ENCODE measurements around the gene TRIM34.
"Not testable (repeated sequence)": the region's sequence is repeated elsewhere in the genome, so short reads cannot be mapped to it uniquely, and the experiment has no call there.

Gene TRIM34

GRCh38 chr11:5592615-5593014, 32.2 kb upstream of the TRIM34 start:
- TF ChIP-seq CTCF (IDR thresholded peaks at IDR 0.05) (no peak), ZFX (IDR thresholded peaks at IDR 0.05; ENCODE audit: borderline replicate concordance) (no peak)
- no peak overlapping the region for H3K27ac ChIP-seq

- no peak for TF ChIP-seq ZFX (IDR thresholded peaks at IDR 0.05; ENCODE audit: borderline replicate concordance)
- no peak for TF ChIP-seq CTCF (IDR thresholded peaks at IDR 0.05)
Observed at GRCh38 chr11:5593146-5593545, 31.7 kb upstream of the TRIM34 start.

GRCh38 chr11:5596607-5597201, 28.1 kb upstream of the TRIM34 start, which contains the start of gene TRIM6:
TSS of gene TRIM6 (plus strand) at chr11:5596637. CDS start at chr11:5596898, 261 bp downstream.
- H3K27ac ChIP-seq, result no peak within 1 kb of the TSS
- no peak for TF ChIP-seq CTCF (IDR thresholded peaks at IDR 0.05)
- TF ChIP-seq ZFX (IDR thresholded peaks at IDR 0.05; ENCODE audit: borderline replicate concordance), result no peak

More at GRCh38 chr11:5593146-5593545, 31.7 kb upstream of the TRIM34 start:
- H3K27ac ChIP-seq, result no peak overlapping the region

GRCh38 chr11:5597953-5598352, 26.8 kb upstream of the TRIM34 start:
- no peak overlapping the region for H3K27ac ChIP-seq
- TF ChIP-seq ZFX (IDR thresholded peaks at IDR 0.05; ENCODE audit: borderline replicate concordance) (no peak), CTCF (IDR thresholded peaks at IDR 0.05) (no peak)

- no peak overlapping the region for H3K27ac ChIP-seq
- TF ChIP-seq CTCF (IDR thresholded peaks at IDR 0.05) (peak; percentile 80), ZFX (IDR thresholded peaks at IDR 0.05; ENCODE audit: borderline replicate concordance) (no peak)
Observed at GRCh38 chr11:5600374-5600851, 24.4 kb upstream of the TRIM34 start.

GRCh38 chr11:5602791-5603190, 22.0 kb upstream of the TRIM34 start:
- H3K27ac ChIP-seq, result not testable (repeated sequence)

GRCh38 chr11:5603326-5603725, 21.5 kb upstream of the TRIM34 start:
- TF ChIP-seq CTCF (IDR thresholded peaks at IDR 0.05) (no peak), ZFX (IDR thresholded peaks at IDR 0.05; ENCODE audit: borderline replicate concordance) (no peak)

GRCh38 chr11:5604896-5605295, 19.9 kb upstream of the TRIM34 start:
- no peak for TF ChIP-seq ZFX (IDR thresholded peaks at IDR 0.05; ENCODE audit: borderline replicate concordance)
- TF ChIP-seq CTCF (IDR thresholded peaks at IDR 0.05), result no peak

More at GRCh38 chr11:5603326-5603725, 21.5 kb upstream of the TRIM34 start:
- H3K27ac ChIP-seq, result no peak overlapping the region

More at GRCh38 chr11:5604896-5605295, 19.9 kb upstream of the TRIM34 start:
- no peak overlapping the region for H3K27ac ChIP-seq
